CD8-positive, alpha-beta memory T cell (primary cell): ENCODE results near the gene SSTR5. TPM values are rescaled to one million over a fixed set of nuclear protein-coding genes. Genes with fewer than 3 reads are reported as not detected.

Experiments used
- CTCF ChIA-PET: fragments of 350-600 bp; sonication (Branson Sonifier 250); formaldehyde crosslinking; loops from one replicate; lab custom pipeline; 2021; ENCODE audit warnings: antibody characterized with exemption; lab: Charles Lee
- POLR2A ChIA-PET: fragments of 350-600 bp; sonication (Branson Sonifier 250); formaldehyde crosslinking; loops from one replicate; lab custom pipeline; 2021; ENCODE audit warnings: antibody characterized with exemption; lab: Charles Lee
- DNase-seq, 5 donors: peaks; one replicate each; pipeline versions ENCODE4 v3.0.0 to v3.0.0-alpha.2; 2020 to 2022; ENCODE audit warnings: mixed read lengths in 1 of 5
- H3K27ac ChIP-seq: one replicate; pipeline ENCODE4 v1.7.0; 2013; ENCODE audit warnings: low read depth, mild to moderate bottlenecking, low read length, moderate library complexity
- H3K27me3 ChIP-seq: 2 replicates; pipeline ENCODE4 v1.7.0; 2013; ENCODE audit warnings: low read length, mild to moderate bottlenecking; ENCODE audit not compliant: insufficient read depth, poor library complexity, severe bottlenecking
- H3K36me3 ChIP-seq: 2 replicates; pipeline ENCODE4 v1.7.0; 2013; ENCODE audit warnings: mild to moderate bottlenecking, low read length, moderate library complexity; ENCODE audit not compliant: insufficient read depth
- H3K4me1 ChIP-seq: 2 replicates; pipeline ENCODE4 v1.7.0; 2013; ENCODE audit warnings: mild to moderate bottlenecking, low read length, moderate library complexity; ENCODE audit not compliant: insufficient read depth
- H3K4me3 ChIP-seq: 2 replicates; pipeline ENCODE4 v1.7.0; 2013; ENCODE audit warnings: mild to moderate bottlenecking, low read length
- H3K9me3 ChIP-seq: 2 replicates; pipeline ENCODE4 v1.7.0; 2013; ENCODE audit warnings: mild to moderate bottlenecking, low read length
- H3K27ac Mint-ChIP-seq, 8 donors: one replicate each; pipeline ENCODE4 v1.8.0; 2020 to 2021; ENCODE audit warnings: mixed read lengths in 8 of 8, mild to moderate bottlenecking in 6 of 8, inconsistent platforms in 3 of 8, moderate library complexity in 3 of 8
- H3K27me3 Mint-ChIP-seq, 2 donors: one replicate each; pipeline ENCODE4 v1.8.0; 2020 to 2021; ENCODE audit warnings: mixed read lengths in 2 of 2, mild to moderate bottlenecking in 1 of 2, moderate library complexity in 1 of 2
- H3K36me3 Mint-ChIP-seq, 3 donors: one replicate each; pipeline ENCODE4 v1.8.0; 2020 to 2021; ENCODE audit warnings: mixed read lengths in 3 of 3, inconsistent platforms in 1 of 3, mild to moderate bottlenecking in 1 of 3
- H3K4me1 Mint-ChIP-seq, 3 donors: one replicate each; pipeline ENCODE4 v1.8.0; 2020 to 2021; ENCODE audit warnings: mixed read lengths in 3 of 3, inconsistent platforms in 1 of 3, mild to moderate bottlenecking in 1 of 3
- H3K4me3 Mint-ChIP-seq, 7 donors: one replicate each; pipeline ENCODE4 v1.8.0; 2020 to 2021; ENCODE audit warnings: mixed read lengths in 7 of 7, mild to moderate bottlenecking in 6 of 7, moderate library complexity in 4 of 7, inconsistent platforms in 2 of 7
- H3K9me3 Mint-ChIP-seq, 5 donors: one replicate each; pipeline ENCODE4 v1.8.0; 2020 to 2022; ENCODE audit warnings: mixed read lengths in 5 of 5, mild to moderate bottlenecking in 3 of 5, moderate library complexity in 2 of 5, inconsistent platforms in 1 of 5
- polyA plus RNA-seq: library from polyadenylated mRNA; unstranded; fragments of 300-500 nt; fragmentation: Illumina TruSeq; gene quantifications from one replicate; pipeline ENCODE4 v1.2.3, GENCODE V29; 2021
- total RNA-seq, 2 experiments: library from RNA; stranded (reverse); gene quantifications; one replicate each; pipeline ENCODE4 v1.2.3, GENCODE V29; 2021

SSTR5 gene
- total and polyA plus RNA-seq, 3 experiments from 2014 or later = not detected

DNA sequence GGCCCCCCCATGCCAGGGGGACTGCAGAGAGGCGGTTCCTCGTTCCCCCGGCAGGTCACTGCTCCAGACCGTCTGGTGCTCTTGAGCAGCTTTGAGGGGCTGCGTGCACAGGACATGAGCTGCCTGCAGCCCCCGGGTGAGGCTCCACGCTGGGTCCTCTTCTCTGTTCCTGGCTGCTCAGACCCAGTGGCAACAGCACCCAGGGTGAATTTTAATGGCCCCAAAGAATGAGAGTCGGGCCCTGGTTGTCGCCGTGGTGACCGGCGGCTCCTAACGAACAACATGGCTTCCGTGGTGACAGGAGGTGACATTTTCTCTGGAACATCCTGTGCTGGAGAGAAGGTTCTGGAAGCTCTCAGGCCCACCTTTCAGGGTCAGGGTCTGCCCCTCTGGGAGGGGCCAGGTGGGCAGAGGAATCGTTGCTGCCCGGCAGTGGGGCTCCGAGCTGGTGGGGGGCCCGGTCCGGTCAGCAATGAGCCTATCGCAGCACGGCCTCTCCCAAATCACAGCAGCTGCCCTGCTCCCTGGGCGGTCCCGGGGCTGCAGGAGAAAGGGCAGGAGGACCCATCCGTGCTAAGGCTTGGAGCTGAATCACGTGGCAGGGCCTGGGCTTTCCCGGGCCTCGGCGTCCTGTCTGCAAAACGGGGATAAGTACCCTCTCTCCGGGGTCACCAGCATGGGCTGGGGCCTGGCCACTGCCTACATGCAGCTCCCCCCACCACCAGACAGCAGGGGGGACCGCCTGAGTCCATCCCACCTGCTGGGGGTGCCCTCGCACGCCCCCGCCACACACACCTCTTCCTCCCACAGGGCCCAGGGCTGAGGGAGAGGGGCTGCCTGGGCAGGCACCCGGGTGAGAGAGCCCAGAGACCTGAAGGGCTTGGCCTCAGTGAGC is 26.9 kb downstream of the SSTR5 start:
- ChIA-PET POLR2A (no interaction called here), CTCF (interaction anchor here (1.1 kb wide), 1 partner anchor 387 kb away, joined by 4 read pairs; no protein-coding TSS in a partner anchor)
- Histone ChIP-seq H3K27ac (no peak overlapping the region), H3K4me3 (no peak overlapping the region), H3K4me1 (no peaks in the 10 kb centered on the region), H3K27me3 (no peaks in the 10 kb centered on the region), H3K36me3 (no peaks in the 10 kb centered on the region), H3K9me3 (no peaks in the 10 kb centered on the region)
- peaks cover 3 to 5% of the 10 kb centered on the region in 2 donors for H3K27me3 Mint-ChIP-seq
- no peaks in the 10 kb centered on the region for H3K36me3 Mint-ChIP-seq
- no peak overlapping the region for H3K27ac Mint-ChIP-seq
- H3K4me1 Mint-ChIP-seq = no peaks in the 10 kb centered on the region
- H3K9me3 Mint-ChIP-seq = no peaks in the 10 kb centered on the region
- DNase-seq = no peak
- no peak overlapping the region for H3K4me3 Mint-ChIP-seq

DNA sequence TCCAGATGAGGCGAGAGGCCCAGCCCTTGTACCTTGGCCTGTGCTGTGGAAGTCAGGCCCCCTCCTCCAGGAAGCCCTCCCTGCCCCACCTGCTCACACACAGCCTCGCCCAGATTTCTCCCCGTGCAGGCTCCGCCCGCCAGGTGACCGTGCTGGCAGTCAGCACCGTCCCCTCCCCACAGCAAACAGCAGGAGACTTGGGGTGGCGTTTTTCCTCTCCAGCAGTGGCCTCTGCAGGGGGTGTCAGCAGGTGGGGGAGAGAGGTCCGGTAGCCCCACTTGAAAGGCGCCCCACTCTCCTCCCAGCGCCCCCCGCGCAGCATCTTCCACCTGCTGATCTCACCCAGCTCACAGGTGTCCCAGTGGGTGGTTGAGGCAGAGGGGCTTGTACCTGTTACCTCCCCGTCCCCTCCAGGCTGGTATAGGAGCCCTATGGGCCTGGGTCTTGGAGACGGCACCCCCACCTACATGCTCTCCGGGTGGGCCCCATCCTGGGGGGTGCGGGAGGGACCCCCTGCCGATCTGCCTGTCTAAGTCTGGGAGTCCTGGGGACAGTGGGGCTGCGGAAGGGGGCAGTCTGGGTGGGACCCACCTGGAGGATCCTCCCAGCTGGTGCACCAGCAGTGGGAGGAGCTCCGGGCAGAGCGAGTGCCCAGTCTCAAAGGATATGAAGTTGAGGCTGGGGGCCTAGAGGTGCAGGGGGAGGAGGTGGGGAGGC is 27.7 kb downstream of the SSTR5 start:
- H3K27ac ChIP-seq = no peak overlapping the region
- POLR2A ChIA-PET = no interaction called here
- no peak for DNase-seq
- H3K9me3 ChIP-seq = no peaks in the 10 kb centered on the region
- H3K4me3 ChIP-seq = no peak overlapping the region
- H3K4me3 Mint-ChIP-seq = no peak overlapping the region
- peaks cover 3 to 5% of the 10 kb centered on the region in 2 donors for H3K27me3 Mint-ChIP-seq
- H3K4me1 Mint-ChIP-seq = no peaks in the 10 kb centered on the region
- H3K9me3 Mint-ChIP-seq = no peaks in the 10 kb centered on the region
- CTCF ChIA-PET = interaction anchor here (1.1 kb wide), 1 partner anchor 388 kb away, joined by 4 read pairs; no protein-coding TSS in a partner anchor
- no peaks in the 10 kb centered on the region for H3K4me1 ChIP-seq
- no peaks in the 10 kb centered on the region for H3K36me3 ChIP-seq
- H3K27me3 ChIP-seq = no peaks in the 10 kb centered on the region
- no peaks in the 10 kb centered on the region for H3K36me3 Mint-ChIP-seq
- no peak overlapping the region for H3K27ac Mint-ChIP-seq

DNA sequence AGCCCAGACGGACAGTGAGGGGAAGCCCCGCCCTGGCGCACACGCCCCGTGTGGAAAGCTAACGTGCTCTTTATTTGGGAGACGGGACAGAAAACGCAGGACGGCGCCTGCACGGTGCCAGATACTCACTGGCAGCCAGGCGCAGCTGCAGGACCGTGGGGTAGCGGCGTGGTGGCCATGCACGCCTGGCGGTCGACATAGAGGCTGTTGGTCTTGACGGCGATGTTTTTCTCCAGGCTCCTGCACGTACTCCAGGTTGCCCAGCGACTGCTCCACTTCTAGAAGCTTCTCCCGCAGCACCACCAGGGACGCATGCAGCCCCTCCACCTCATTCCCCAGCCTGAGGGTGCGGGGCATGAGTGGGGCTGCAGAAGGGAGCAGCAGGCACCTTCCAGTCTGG is 28.6 kb downstream of the SSTR5 start:
- ChIA-PET CTCF (no interaction called here), POLR2A (no interaction called here)
- H3K36me3 Mint-ChIP-seq = no peaks in the 10 kb centered on the region
- peaks cover 3 to 5% of the 10 kb centered on the region in 2 donors for H3K27me3 Mint-ChIP-seq
- no peak overlapping the region for H3K27ac ChIP-seq
- no peaks in the 10 kb centered on the region for H3K27me3 ChIP-seq
- no peak overlapping the region for H3K4me3 ChIP-seq
- DNase-seq = no peak
- H3K9me3 Mint-ChIP-seq = no peaks in the 10 kb centered on the region
- no peak overlapping the region for H3K27ac Mint-ChIP-seq
- H3K9me3 ChIP-seq = no peaks in the 10 kb centered on the region
- no peaks in the 10 kb centered on the region for H3K36me3 ChIP-seq
- peak overlapping the region in 1 of 7 donors; percentile 48 for H3K4me3 Mint-ChIP-seq
- H3K4me1 Mint-ChIP-seq = no peaks in the 10 kb centered on the region
- no peaks in the 10 kb centered on the region for H3K4me1 ChIP-seq

DNA sequence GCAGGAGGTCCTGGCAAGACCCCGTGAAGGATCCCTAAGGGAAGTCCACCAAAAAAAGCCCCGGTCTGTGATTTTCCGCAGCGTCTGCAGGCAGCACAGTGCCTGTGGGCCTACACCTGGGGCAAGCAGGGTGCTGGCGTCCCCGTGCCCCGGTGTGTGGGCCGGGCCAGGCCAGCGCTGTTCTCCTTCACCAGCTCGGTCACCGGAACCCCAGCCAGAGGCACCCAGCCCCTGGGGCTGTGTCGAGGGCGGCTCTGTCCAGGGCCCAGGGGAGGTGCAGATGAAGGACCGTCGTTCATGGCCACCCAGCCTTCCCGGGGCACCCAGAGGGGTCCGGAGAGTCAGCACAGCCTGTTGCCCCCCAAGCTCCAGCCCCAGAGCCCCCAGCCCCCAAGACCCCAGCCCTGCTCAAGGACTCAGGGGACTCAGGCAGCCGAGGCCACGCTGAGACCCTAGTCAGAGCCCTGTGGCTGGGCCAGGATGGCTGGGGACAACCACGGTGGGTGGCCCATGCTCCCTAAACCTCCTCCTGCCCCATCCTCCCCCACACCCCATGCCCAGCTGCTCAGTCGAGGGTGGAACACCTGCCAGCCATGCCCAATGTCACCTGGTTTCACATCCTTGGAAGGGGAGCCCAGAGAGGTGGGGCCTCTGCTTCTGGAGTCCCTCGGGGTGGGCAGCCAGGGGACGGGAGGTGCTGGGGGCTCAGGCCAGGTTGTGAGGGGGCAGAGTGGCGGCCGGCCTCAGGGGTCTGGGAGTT is 29.2 kb downstream of the SSTR5 start:
- H3K36me3 Mint-ChIP-seq = no peaks in the 10 kb centered on the region
- no peaks in the 10 kb centered on the region for H3K9me3 ChIP-seq
- H3K4me1 ChIP-seq = no peaks in the 10 kb centered on the region
- no peak overlapping the region for H3K4me3 Mint-ChIP-seq
- no peaks in the 10 kb centered on the region for H3K36me3 ChIP-seq
- CTCF ChIA-PET = no interaction called here
- H3K9me3 Mint-ChIP-seq = no peaks in the 10 kb centered on the region
- no peak overlapping the region for H3K27ac ChIP-seq
- H3K4me1 Mint-ChIP-seq = no peaks in the 10 kb centered on the region
- H3K27ac Mint-ChIP-seq = no peak overlapping the region
- DNase-seq = no peak
- H3K27me3 Mint-ChIP-seq = peaks cover 3 to 5% of the 10 kb centered on the region in 2 donors
- no peaks in the 10 kb centered on the region for H3K27me3 ChIP-seq
- POLR2A ChIA-PET = no interaction called here
- no peak overlapping the region for H3K4me3 ChIP-seq

GRCh38 chr16:1102333-1102700 is 29.8 kb downstream of the SSTR5 start:
- Mint-ChIP-seq H3K27ac (no peak overlapping the region), H3K4me3 (no peak overlapping the region), H3K36me3 (no peaks in the 10 kb centered on the region), H3K4me1 (no peaks in the 10 kb centered on the region), H3K27me3 (peaks cover 2 to 3% of the 10 kb centered on the region in 2 donors), H3K9me3 (no peaks in the 10 kb centered on the region)
- POLR2A ChIA-PET = no interaction called here
- Histone ChIP-seq H3K9me3 (no peaks in the 10 kb centered on the region), H3K36me3 (no peaks in the 10 kb centered on the region), H3K27ac (no peak overlapping the region), H3K4me3 (no peak overlapping the region), H3K27me3 (no peaks in the 10 kb centered on the region), H3K4me1 (no peaks in the 10 kb centered on the region)
- DNase-seq = no peak
- CTCF ChIA-PET = no interaction called here

DNA sequence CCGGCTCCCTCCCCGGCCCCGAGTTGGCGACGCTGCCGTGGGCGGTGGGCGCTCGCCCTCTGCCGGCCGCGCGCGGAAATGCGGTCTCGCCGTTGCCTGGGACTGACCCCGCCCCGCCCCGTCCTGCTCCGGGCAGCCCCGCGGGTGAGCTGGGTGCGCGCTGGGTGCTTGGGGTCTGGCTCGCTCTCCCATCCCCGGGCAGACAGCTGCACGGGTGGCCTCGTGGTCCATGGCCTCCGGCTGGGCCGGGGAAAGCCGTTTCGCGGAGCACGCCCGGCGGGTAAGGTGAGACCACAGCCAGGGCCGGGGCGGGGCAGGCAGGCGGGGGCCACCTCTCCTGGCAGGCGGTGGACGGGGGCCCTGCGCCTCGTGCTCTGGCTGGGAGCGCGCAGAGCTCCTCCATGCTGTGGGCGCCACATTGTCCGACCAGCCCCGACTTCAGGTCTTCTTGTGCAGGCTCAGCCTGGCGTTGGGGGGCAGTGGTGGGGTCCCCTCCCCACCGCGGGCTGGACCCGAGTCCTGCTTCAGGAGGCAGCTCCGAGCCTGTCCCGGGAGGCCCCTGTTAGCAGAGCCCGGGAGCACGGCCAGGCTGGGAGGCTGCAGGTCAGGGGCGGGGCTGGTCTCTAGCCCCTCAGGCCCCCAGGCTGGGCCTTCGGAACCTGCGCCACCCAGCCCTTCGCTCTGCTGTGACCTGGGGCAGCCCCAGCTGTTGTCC is 30.5 kb downstream of the SSTR5 start:
- H3K4me1 Mint-ChIP-seq = no peaks in the 10 kb centered on the region
- no peaks in the 10 kb centered on the region for H3K4me1 ChIP-seq
- ChIA-PET CTCF (interaction anchor here (0.7 to 1.1 kb wide), 4 partner anchors 9 to 393 kb away, joined by 3 to 7 read pairs (median 4); no protein-coding TSS in a partner anchor), POLR2A (no interaction called here)
- no peaks in the 10 kb centered on the region for H3K36me3 ChIP-seq
- no peak overlapping the region for H3K27ac Mint-ChIP-seq
- H3K9me3 Mint-ChIP-seq = no peaks in the 10 kb centered on the region
- H3K4me3 Mint-ChIP-seq = no peak overlapping the region
- no peak overlapping the region for H3K4me3 ChIP-seq
- H3K27me3 Mint-ChIP-seq = peaks cover 2 to 3% of the 10 kb centered on the region in 2 donors
- no peaks in the 10 kb centered on the region for H3K9me3 ChIP-seq
- DNase-seq = peak; percentile 58 to 70 (median 64)
- H3K27ac ChIP-seq = no peak overlapping the region
- no peaks in the 10 kb centered on the region for H3K36me3 Mint-ChIP-seq
- no peaks in the 10 kb centered on the region for H3K27me3 ChIP-seq

GRCh38 chr16:1103636-1103980 is 31.1 kb downstream of the SSTR5 start:
- Histone ChIP-seq H3K4me1 (no peaks in the 10 kb centered on the region), H3K9me3 (no peaks in the 10 kb centered on the region), H3K27me3 (no peaks in the 10 kb centered on the region), H3K4me3 (no peak overlapping the region), H3K36me3 (no peaks in the 10 kb centered on the region), H3K27ac (no peak overlapping the region)
- no peaks in the 10 kb centered on the region for H3K4me1 Mint-ChIP-seq
- no peaks in the 10 kb centered on the region for H3K9me3 Mint-ChIP-seq
- no peak overlapping the region for H3K4me3 Mint-ChIP-seq
- peaks cover 2 to 3% of the 10 kb centered on the region in 2 donors for H3K27me3 Mint-ChIP-seq
- ChIA-PET CTCF (interaction anchor here (0.9 to 1.1 kb wide), 3 partner anchors 284 to 394 kb away, joined by 3 to 7 read pairs (median 4); no protein-coding TSS in a partner anchor), POLR2A (no interaction called here)
- no peak overlapping the region for H3K27ac Mint-ChIP-seq
- DNase-seq = no peak
- H3K36me3 Mint-ChIP-seq = no peaks in the 10 kb centered on the region
